ENCODE measurements around the gene MPIG6B.

The MPIG6B gene

GRCh38 chr6:31681135-31681671 lies 42.0 kb upstream of the MPIG6B start:
- no peak for TF ChIP-seq CTCF (IDR thresholded peaks at IDR 0.05)
- peak overlapping the region; percentile 40 for H3K27ac ChIP-seq
- H3K27me3 ChIP-seq: peaks cover 19% of the 10 kb centered on the region
- H3K36me3 ChIP-seq: peaks cover 32% of the 10 kb centered on the region
- peaks cover 16 to 20% of the 10 kb centered on the region in 2 experiments for H3K4me1 ChIP-seq (ENCODE audit: control insufficient read depth in 1 of 2, insufficient read depth in 1 of 2, low read depth in 1 of 2, low read length in 1 of 2)
- H3K9me3 ChIP-seq: no peaks in the 10 kb centered on the region
- H3K4me3 ChIP-seq (ENCODE audit: low read depth in 1 of 2, low read length in 1 of 2): peak overlapping the region; percentile 65 to 72

- H3K4me1 ChIP-seq (ENCODE audit: control insufficient read depth in 1 of 2, insufficient read depth in 1 of 2, low read depth in 1 of 2, low read length in 1 of 2): peaks cover 16 to 20% of the 10 kb centered on the region in 2 experiments
- H3K4me3 ChIP-seq (ENCODE audit: low read depth in 1 of 2, low read length in 1 of 2): no peak overlapping the region
- peak overlapping the region; percentile 25 for H3K27ac ChIP-seq
- no peaks in the 10 kb centered on the region for H3K9me3 ChIP-seq
- peaks cover 56% of the 10 kb centered on the region for H3K36me3 ChIP-seq
- peaks cover 19% of the 10 kb centered on the region for H3K27me3 ChIP-seq
- no peak for TF ChIP-seq CTCF (IDR thresholded peaks at IDR 0.05)
These were observed 39.6 kb upstream of the MPIG6B start for GRCh38 chr6:31683591-31683990.

GRCh38 chr6:31686483-31686882 lies 36.7 kb upstream of the MPIG6B start:
- Histone ChIP-seq H3K4me3 (ENCODE audit: low read depth in 1 of 2, low read length in 1 of 2) (no peak overlapping the region), H3K9me3 (no peaks in the 10 kb centered on the region), H3K27ac (peak overlapping the region; percentile 36), H3K27me3 (peaks cover 16% of the 10 kb centered on the region), H3K4me1 (ENCODE audit: control insufficient read depth in 1 of 2, insufficient read depth in 1 of 2, low read depth in 1 of 2, low read length in 1 of 2) (peaks cover 3 to 9% of the 10 kb centered on the region in 2 experiments), H3K36me3 (peaks cover 85% of the 10 kb centered on the region)
- TF ChIP-seq CTCF (IDR thresholded peaks at IDR 0.05): no peak

- H3K4me1 ChIP-seq (ENCODE audit: control insufficient read depth in 1 of 2, insufficient read depth in 1 of 2, low read depth in 1 of 2, low read length in 1 of 2): peaks cover 0 to 6% of the 10 kb centered on the region in 2 experiments
- peaks cover 8% of the 10 kb centered on the region for H3K27me3 ChIP-seq
- peaks cover 93% of the 10 kb centered on the region for H3K36me3 ChIP-seq
- no peaks in the 10 kb centered on the region for H3K9me3 ChIP-seq
- H3K4me3 ChIP-seq (ENCODE audit: low read depth in 1 of 2, low read length in 1 of 2): no peak overlapping the region
- TF ChIP-seq CTCF (IDR thresholded peaks at IDR 0.05): no peak
- H3K27ac ChIP-seq: no peak overlapping the region
These were observed 35.9 kb upstream of the MPIG6B start for GRCh38 chr6:31687321-31687720.

- Histone ChIP-seq H3K27ac (no peak overlapping the region), H3K4me1 (ENCODE audit: control insufficient read depth in 1 of 2, insufficient read depth in 1 of 2, low read depth in 1 of 2, low read length in 1 of 2) (peaks cover 0 to 4% of the 10 kb centered on the region in 2 experiments), H3K36me3 (peaks cover 97% of the 10 kb centered on the region), H3K9me3 (no peaks in the 10 kb centered on the region), H3K27me3 (peaks cover 3% of the 10 kb centered on the region), H3K4me3 (ENCODE audit: low read depth in 1 of 2, low read length in 1 of 2) (no peak overlapping the region)
- TF ChIP-seq CTCF (IDR thresholded peaks at IDR 0.05): no peak
These were observed 35.1 kb upstream of the MPIG6B start for GRCh38 chr6:31687860-31688693.
